A204.1 (cell line): ENCODE results near the gene DSCAML1.

Experiments used
- FAIRE-seq: peaks from 2 replicates; lab custom pipeline; 2012; peaks lifted over from hg19 to GRCh38; lab: Jason Lieb, UNC

DSCAML1 gene

GRCh38 chr11:117517097-117517496, 279.9 kb downstream of the DSCAML1 start:
- no peak for FAIRE-seq

DNA sequence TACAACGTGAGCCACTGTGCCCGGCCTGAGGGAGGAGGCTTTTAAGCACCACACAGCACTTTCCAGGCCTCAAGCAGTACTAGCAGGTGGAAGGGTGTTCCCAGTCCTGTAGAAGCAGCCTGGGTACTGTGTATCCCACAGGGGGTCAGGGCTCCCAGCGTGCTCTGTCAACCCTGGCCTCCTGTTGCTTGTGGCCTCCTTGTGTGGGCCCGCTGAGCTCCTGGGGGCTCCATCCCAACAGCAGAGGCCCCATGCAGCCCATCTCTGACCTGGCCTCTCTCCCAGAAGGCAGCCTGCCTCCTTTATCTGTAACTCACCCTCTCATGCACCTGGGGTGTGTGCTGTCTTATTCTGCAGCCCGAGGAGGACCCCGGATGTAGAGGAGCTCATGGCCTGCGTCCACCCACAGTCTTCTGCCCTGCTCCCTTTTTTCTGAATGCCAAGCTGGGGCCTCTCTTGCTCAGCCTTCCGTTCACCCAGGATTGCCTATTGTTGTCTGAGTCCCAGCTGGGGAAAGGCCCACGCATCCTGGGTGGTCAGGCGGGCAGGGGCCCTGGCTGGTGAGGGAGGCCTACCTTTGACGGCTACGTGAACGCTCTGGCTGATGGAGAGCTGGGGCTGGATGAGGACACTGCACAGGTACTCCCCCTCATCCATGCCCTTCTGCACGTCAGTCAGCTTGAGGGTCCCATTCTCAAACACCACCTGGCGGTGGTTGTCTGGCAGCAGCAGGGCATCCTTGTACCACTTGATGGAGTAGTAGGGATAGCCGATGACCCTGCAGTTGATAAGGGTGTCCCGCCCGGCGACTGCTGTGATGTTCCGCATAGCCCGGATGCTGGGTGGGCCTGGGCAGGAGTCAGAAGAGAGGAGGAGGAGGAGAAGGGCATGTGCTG, 280.9 kb downstream of the DSCAML1 start:
- FAIRE-seq, result no peak

DNA sequence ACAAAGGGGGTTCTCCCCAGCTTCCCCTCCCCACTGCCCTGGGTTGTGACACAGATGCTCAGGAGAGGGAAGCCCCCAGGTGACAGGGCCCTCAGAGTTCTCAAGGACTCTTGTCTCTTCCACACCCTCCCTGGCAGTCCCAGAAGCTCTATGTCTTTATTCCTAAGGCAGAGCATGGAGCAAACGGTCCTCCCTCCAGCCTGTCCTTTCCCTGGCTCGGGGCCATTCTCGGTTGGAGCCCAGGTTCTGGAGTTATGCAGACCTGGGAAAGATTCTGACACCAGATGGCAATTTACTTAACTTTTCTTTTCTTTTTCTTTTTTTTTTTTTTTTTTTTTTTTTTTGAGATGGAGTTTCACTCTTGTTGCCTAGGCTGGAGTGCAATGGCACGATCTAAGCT, 282.8 kb downstream of the DSCAML1 start:
- FAIRE-seq, result no peak

DNA sequence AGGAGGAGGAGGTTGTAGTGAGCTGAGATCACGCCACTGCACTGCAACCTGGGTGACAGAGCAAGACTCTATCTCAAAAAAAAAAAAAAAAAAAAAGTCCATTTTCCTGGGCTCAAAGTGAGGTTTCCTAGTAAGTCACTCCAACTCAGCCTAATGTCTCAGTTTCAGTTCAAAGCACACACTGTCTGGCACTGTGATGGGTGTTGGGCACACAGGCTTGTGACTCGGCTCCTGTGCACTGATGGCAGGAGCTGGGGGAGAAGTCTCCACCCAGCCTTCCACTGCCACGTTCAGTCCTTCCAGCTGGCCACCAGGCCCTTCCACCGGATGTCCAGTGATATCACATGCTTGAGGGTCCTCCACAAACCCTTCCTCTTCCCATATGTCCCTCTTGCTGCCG, 283.4 kb downstream of the DSCAML1 start:
- FAIRE-seq, result no peak

DNA sequence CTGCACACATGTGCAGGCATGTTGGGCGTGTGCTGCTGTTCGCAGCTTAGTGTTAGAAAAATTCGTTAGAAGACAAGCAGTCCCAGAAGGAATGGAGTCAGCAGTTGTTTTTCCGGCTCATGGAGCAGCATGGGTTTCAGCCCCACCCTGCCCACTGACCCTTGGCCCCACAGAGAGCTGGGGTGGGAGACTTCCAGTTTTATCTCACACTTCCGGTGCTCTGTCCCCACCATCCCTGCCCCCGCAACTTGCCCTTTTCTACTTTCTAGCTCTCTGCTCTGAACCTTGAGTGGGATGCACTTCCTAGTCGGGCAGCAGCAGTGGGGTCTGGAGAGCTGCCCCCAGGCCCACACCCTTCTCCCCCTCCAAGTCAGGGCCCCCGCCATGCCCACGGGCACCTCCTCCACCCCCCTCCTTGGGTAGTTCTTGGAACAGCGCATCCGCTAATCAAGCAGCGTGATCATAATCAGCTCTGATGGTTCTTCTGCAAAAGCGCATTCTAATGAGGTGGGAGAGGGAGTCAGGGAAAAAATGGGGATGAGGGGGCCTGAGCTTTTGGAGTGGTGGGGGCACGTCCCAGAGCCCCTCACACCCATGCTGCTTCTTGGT, 285.0 kb downstream of the DSCAML1 start:
- no peak for FAIRE-seq

DNA sequence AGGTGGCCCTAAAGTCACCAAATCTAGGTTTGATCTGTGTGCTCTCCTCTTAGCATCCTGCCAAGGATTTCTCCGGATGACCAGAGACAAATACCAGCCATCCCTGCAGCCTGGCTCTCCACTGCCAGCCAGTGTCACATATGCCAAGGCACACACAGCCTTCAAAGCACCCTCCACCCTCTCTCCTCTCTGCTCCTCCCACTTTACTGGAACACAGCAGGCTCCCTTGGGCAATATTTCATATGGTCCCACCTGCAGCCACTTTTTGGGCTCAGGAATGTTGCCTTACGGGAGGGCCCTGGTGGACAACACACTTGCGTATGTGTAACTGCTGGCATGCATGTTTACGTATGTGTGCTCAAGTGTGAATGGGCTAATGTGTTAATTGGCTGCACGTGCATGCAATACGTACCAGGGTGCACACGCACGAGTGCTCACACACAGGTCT, 285.5 kb downstream of the DSCAML1 start:
- no peak for FAIRE-seq

DNA sequence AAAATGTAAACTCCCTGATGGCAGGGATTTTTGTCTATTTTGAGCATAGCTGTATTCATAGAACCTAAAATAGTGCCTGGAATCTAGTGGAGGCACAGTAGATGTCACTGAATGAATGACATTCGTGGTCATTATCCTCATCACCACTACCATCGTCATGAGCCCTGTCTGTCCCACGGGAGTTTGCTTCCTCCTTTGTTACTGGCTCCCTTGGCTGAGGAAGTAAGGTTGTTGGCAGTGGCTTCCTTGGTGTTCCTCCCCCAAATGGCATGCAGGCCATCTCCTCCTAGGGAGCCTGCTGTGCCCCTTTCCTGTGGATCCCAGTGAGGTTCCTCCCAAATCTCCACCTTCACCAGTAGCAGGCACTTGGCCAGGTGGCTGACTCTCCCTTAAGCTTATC, 286.4 kb downstream of the DSCAML1 start:
- FAIRE-seq, result no peak

- FAIRE-seq, result no peak
Measured at GRCh38 chr11:117509543-117509942, 287.5 kb downstream of the DSCAML1 start.

DNA sequence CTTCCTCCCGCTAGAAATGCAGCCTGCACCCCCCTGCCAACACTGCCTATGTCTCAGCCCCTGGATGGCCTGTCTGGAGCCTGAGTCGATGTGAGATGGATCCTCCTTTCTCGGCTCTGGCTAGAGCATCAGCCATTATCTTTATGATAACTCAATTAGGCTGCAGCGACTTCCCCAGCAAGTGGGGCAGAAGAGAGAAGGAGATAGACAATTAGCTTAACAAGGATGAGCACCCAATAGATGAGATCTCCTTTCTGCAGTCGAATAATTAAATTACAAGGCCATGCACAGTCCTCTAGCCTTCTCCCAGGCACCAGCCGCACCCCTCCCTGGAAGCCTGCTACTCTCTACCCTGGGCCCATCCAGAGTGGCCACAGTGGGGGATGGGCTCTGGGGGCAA, 290.0 kb downstream of the DSCAML1 start:
- no peak for FAIRE-seq

GRCh38 chr11:117505285-117505970, 291.6 kb downstream of the DSCAML1 start:
- no peak for FAIRE-seq

GRCh38 chr11:117502779-117503100, 294.3 kb downstream of the DSCAML1 start:
- FAIRE-seq, result no peak

DNA sequence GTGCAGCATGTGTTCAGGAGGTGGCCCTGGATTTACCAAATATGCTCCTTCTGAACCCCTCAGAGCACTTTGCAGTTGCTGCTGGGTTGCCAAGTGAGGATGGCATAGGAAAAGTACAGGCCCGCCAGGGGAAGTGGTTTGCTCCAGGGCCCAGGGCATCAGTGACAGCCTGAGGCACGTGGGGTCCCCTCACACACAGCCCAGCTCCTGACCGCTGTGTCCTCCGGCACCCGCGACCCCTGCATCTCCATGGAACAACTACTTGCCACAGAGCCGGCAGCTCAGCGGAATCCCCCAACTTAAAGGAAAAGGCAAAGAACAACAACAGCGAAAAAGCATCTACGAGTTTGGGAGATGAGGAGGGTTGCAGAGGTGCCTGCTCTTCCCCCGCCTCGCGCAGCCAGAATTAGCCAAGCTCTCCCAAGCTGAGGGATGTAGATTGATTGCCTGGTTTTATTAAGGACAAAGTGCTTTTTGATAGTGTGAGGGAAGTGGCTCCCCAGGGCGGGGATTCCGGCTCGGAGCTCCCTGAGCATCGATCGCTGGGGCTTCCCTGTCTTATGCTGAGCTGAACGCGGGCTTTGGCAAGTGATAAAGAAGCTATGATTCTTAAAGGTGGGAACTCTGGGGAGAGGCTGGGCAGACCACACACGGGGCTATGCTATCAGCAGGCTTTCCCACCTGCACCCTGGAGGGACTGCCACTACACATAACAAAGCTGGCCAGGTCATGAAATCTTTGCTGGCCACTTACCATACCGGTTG, 294.8 kb downstream of the DSCAML1 start:
- no peak for FAIRE-seq

DNA sequence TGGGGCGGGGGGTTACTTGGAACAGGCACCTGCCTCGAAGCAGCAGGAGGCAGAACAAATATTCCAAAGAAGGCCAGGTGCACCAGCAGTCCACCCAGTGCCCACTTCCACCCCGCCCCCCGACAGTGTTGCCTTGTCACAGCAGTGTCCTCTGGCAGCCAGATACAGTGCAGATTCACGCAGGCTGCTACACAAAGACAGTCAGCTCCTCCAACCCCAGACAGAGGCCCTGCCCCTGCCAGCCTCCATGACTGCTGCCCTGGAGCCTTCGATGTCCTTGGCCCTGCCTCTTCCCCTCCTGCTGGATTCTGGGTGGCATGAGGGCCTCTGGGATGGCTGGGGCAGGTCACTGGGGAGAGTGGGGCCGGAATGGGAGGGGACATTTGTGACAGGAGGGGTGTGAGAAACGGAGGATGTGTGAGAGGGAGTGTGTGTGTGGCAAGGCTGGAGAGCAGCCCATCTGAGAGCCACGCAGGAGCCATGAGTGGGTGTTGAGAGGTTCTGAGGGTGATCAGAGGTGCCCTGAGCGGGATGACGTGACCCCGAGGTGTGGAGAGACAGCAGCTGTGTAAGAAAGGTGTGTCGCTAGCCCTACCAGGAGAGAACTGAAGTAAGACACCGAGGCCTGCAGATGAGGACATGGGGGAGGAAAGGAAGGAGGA, 295.6 kb downstream of the DSCAML1 start:
- no peak for FAIRE-seq

DNA sequence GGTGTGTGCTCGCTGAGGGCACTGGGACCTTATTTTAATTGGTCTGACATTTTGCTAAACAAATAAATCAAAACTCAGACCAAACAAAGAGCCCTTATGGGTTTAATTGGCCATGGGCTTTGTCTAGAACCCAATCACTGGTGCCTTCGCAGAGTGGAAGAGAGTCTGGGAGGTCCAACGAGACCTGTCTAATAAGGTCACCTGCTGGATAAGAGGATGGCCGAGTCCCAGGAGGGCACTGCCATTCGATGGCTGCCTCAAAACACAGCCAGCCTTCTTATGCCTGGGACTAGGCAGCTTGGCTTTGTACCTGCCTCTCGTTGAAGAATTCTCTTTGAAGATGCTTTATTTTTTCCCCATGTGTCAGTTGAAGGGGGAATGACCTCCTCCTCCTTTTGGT, 298.2 kb downstream of the DSCAML1 start:
- no peak for FAIRE-seq

GRCh38 chr11:117497206-117497951, 299.6 kb downstream of the DSCAML1 start:
- no peak for FAIRE-seq

- no peak for FAIRE-seq
Measured at GRCh38 chr11:117495357-117495756, 301.7 kb downstream of the DSCAML1 start.

- no peak for FAIRE-seq
Measured at GRCh38 chr11:117492578-117493251, 304.3 kb downstream of the DSCAML1 start.

- no peak for FAIRE-seq
Measured at GRCh38 chr11:117490911-117491310, 306.1 kb downstream of the DSCAML1 start.

GRCh38 chr11:117489999-117490679, 306.9 kb downstream of the DSCAML1 start:
- FAIRE-seq, result no peak
